ENCODE data around the gene SP140L.
"Not testable (repeated sequence)": the region's sequence is repeated elsewhere in the genome, so short reads cannot be mapped to it uniquely, and the experiment has no call there.

The SP140L gene

GRCh38 chr2:230362030-230362691, 35.2 kb downstream of the SP140L start:
- no peak for DNase-seq

GRCh38 chr2:230382108-230382507, 55.1 kb downstream of the SP140L start:
- no peak for ATAC-seq
- no peak for DNase-seq

More at GRCh38 chr2:230362030-230362691, 35.2 kb downstream of the SP140L start:
- ATAC-seq = no peak

- ATAC-seq (no peak), DNase-seq (no peak)
Measured at GRCh38 chr2:230383453-230383852, 56.5 kb downstream of the SP140L start.

GRCh38 chr2:230384986-230385385, 58.0 kb downstream of the SP140L start:
- no peak for DNase-seq
- no peak for ATAC-seq

GRCh38 chr2:230394301-230394700, 67.3 kb downstream of the SP140L start:
- ATAC-seq = no peak

GRCh38 chr2:230398698-230399097, 71.7 kb downstream of the SP140L start:
- not testable (repeated sequence) for ATAC-seq, DNase-seq

More at GRCh38 chr2:230394301-230394700, 67.3 kb downstream of the SP140L start:
- no peak for DNase-seq

- DNase-seq (no peak), ATAC-seq (no peak)
Measured at GRCh38 chr2:230400041-230400440, 73.0 kb downstream of the SP140L start.

GRCh38 chr2:230400454-230400853, 73.5 kb downstream of the SP140L start:
- DNase-seq (no peak), ATAC-seq (no peak)

GRCh38 chr2:230401026-230401425, 74.0 kb downstream of the SP140L start:
- not testable (repeated sequence) for ATAC-seq, DNase-seq

- no peak for DNase-seq
- no peak for ATAC-seq
Measured at GRCh38 chr2:230403746-230404145, 76.8 kb downstream of the SP140L start.

- no peak for ATAC-seq
- no peak for DNase-seq
Measured at GRCh38 chr2:230405824-230406223, 78.8 kb downstream of the SP140L start.

- DNase-seq (no peak), ATAC-seq (no peak)
Measured at GRCh38 chr2:230408244-230408842, 81.3 kb downstream of the SP140L start.

- ATAC-seq, DNase-seq: not testable (repeated sequence)
Measured at GRCh38 chr2:230409316-230409715, 82.3 kb downstream of the SP140L start.

GRCh38 chr2:230410263-230410662, 83.3 kb downstream of the SP140L start:
- DNase-seq = no peak
- ATAC-seq = no peak

- ATAC-seq (no peak), DNase-seq (peak; percentile 16)
Measured at GRCh38 chr2:230410861-230411569, 84.0 kb downstream of the SP140L start.

GRCh38 chr2:230411570-230412370, 84.8 kb downstream of the SP140L start:
- DNase-seq (peak; percentile 74), ATAC-seq (peak; percentile 70)

- ATAC-seq (no peak), DNase-seq (no peak)
Measured at GRCh38 chr2:230412371-230412711, 85.3 kb downstream of the SP140L start.

- ATAC-seq = no peak
- peak; percentile 8 for DNase-seq
Measured at GRCh38 chr2:230412846-230413245, 85.9 kb downstream of the SP140L start.

- ATAC-seq = no peak
Measured at GRCh38 chr2:230413479-230413878, 86.5 kb downstream of the SP140L start.

GRCh38 chr2:230414302-230414701, 87.3 kb downstream of the SP140L start:
- ATAC-seq (no peak), DNase-seq (no peak)

More at GRCh38 chr2:230413479-230413878, 86.5 kb downstream of the SP140L start:
- peak; percentile 20 for DNase-seq

GRCh38 chr2:230416061-230416721, 89.2 kb downstream of the SP140L start, which contains the start of gene SP100:
TSS of gene SP100 (plus strand) at chr2:230416201. CDS start at chr2:230416297, 96 bp downstream.
- ATAC-seq (peak; percentile 88), DNase-seq (peak; percentile 80)

GRCh38 chr2:230417436-230417835, 90.4 kb downstream of the SP140L start:
- DNase-seq = no peak
- ATAC-seq = no peak

Data from stimulated activated naive CD8-positive, alpha-beta T cell treated with anti-CD3 and anti-CD28 coated beads, Interleukin-15, Interleukin-2, amounts not matched to agents 100 U/mL and 50 U/mL, for 24 hours (primary cell).